Common myeloid progenitor, CD34-positive (primary cell): ENCODE data around the gene RLF.
A peak's percentile ranks its signal among the peaks of the same experiment; 100 is the strongest.

Source experiments
- CTCF ChIA-PET: fragments of 350-600 bp; sonication (Branson Sonifier 250); formaldehyde crosslinking; loops from one replicate; lab custom pipeline; 2021; ENCODE audit warnings: antibody characterized with exemption; lab: Charles Lee
- POLR2A ChIA-PET: fragments of 350-600 bp; sonication (Branson Sonifier 250); formaldehyde crosslinking; loops from one replicate; lab custom pipeline; 2021; ENCODE audit warnings: antibody characterized with exemption; lab: Charles Lee
- DNase-seq, 3 donors: peaks; one replicate each; pipeline versions ENCODE4 v3.0.0 to v3.0.0-alpha.2; 2013
- H3K27ac ChIP-seq, 2 experiments: 1 replicate in 1 of 2; 2 replicates in 1 of 2; pipeline ENCODE4 v1.7.0; 2013; ENCODE audit warnings: inconsistent platforms in 2 of 2, low read length in 2 of 2, mild to moderate bottlenecking in 2 of 2, low read depth in 1 of 2, moderate library complexity in 1 of 2; ENCODE audit not compliant: severe bottlenecking in 2 of 2, insufficient read depth in 1 of 2, poor library complexity in 1 of 2
- H3K27me3 ChIP-seq, 5 experiments: replicated peaks in 2 of 5; 1 replicate in 3 of 5; 2 replicates in 2 of 5; pipeline versions ENCODE4 v1.6.1 to v1.7.0; 2013; ENCODE audit warnings: low read length in 4 of 5, mild to moderate bottlenecking in 2 of 5, moderate library complexity in 2 of 5, inconsistent platforms in 1 of 5; ENCODE audit not compliant: insufficient read depth in 5 of 5, control insufficient read depth in 4 of 5
- H3K36me3 ChIP-seq, 4 experiments: 1 replicate in 2 of 4; 2 replicates in 2 of 4; pipeline versions ENCODE4 v1.6.1 to v1.7.0; 2013; ENCODE audit warnings: low read length in 3 of 4, control low read depth in 1 of 4, mild to moderate bottlenecking in 1 of 4; ENCODE audit not compliant: control insufficient read depth in 4 of 4, insufficient read depth in 4 of 4
- H3K4me1 ChIP-seq, 4 experiments: 1 replicate in 3 of 4; 2 replicates in 1 of 4; pipeline versions ENCODE4 v1.6.1 to v1.7.1; 2013; ENCODE audit warnings: low read length in 3 of 4, mild to moderate bottlenecking in 3 of 4, control low read depth in 1 of 4, inconsistent platforms in 1 of 4, moderate library complexity in 1 of 4; ENCODE audit not compliant: control insufficient read depth in 4 of 4, insufficient read depth in 4 of 4; ENCODE audit errors: control extremely low read depth in 1 of 4
- H3K4me3 ChIP-seq, 7 experiments: 1 replicate in 4 of 7; 2 replicates in 3 of 7; pipeline versions ENCODE4 v1.5.1 to v1.7.0; 2013; ENCODE audit warnings: mild to moderate bottlenecking in 7 of 7, low read length in 6 of 7, moderate library complexity in 6 of 7, inconsistent platforms in 2 of 7, low read depth in 2 of 7, control low read depth in 1 of 7; ENCODE audit not compliant: insufficient read depth in 4 of 7, control insufficient read depth in 1 of 7; ENCODE audit errors: extremely low read depth in 1 of 7
- H3K9me3 ChIP-seq, 5 experiments: 1 replicate in 4 of 5; 2 replicates in 1 of 5; pipeline versions ENCODE4 v1.6.1 to v1.7.1; 2013; ENCODE audit warnings: low read length in 4 of 5, mild to moderate bottlenecking in 2 of 5, inconsistent platforms in 1 of 5, low read depth in 1 of 5, moderate library complexity in 1 of 5; ENCODE audit not compliant: control insufficient read depth in 4 of 5, insufficient read depth in 2 of 5; ENCODE audit errors: control extremely low read depth in 1 of 5
- WGBS: methylation state at CpG from one replicate; pipeline ENCODE4 v1.1.5; 2013; ENCODE audit not compliant: insufficient coverage; 5-methylcytosine and 5-hydroxymethylcytosine counted together

RLF gene

DNA sequence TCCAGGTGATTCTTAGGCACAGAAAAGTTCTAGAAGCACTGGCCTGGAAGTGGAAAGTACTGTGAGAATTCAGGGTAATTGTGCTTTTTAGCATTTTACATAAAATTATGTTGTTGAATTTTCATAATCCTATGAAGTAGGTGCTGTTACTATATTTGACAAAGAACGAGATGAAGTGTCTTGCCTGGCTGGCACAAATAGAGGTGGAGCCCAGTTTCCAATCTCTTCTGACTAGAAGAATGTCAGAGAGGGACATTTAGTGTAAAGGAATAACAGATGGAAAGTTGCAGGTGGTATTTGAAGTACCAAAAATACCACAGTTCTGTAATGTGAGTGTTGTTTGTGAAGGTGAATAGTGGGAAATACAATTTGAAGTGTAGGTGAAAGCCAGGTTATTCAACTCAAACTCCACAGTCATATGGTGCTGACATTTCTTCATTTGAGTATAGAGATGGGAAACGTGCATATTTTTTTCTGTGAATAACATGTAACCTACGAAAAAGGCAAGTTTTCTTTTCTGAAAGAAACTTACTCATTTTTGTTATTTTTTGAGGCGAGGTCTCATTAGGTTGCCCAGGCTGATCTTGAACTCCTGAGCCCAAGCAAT is 83.1 kb downstream of the RLF start:
- no peak overlapping the region for H3K4me3 ChIP-seq
- peaks cover 0 to 3% (median 0%) of the 10 kb centered on the region in 4 experiments for H3K36me3 ChIP-seq
- no peaks in the 10 kb centered on the region for H3K27me3 ChIP-seq
- H3K9me3 ChIP-seq: no peaks in the 10 kb centered on the region
- no peak for DNase-seq
- POLR2A ChIA-PET: no interaction called here
- no peaks in the 10 kb centered on the region for H3K4me1 ChIP-seq
- H3K27ac ChIP-seq: no peak overlapping the region
- CTCF ChIA-PET: interaction anchor here (0.6 kb wide), 1 partner anchor 32 kb away, joined by 3 read pairs; no protein-coding TSS in a partner anchor
- WGBS: 97% methylated on average over 3 of the region's 4 CpGs

DNA sequence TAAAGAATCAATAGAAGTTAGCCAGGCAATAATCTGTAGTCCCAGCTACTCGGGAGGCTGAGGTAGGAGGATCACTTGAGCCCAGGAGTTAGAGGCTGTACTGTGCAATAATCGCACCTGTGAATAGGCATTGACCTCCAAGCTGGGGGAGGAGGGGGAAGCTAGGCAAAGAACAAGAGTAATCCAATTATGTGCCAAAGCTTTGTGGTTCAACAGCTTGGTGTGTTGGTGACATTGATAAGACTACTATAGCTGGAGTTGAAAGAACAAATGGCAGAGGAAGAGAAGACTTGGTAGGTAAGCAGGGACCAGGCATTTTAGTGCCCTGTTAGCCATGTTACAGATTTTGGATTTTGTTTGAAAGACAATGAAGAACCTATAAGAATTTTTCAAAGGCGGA is 84.5 kb downstream of the RLF start:
- no peaks in the 10 kb centered on the region for H3K4me1 ChIP-seq
- CTCF ChIA-PET: interaction anchor here (0.6 kb wide), 1 partner anchor 94 kb away, joined by 3 read pairs; no protein-coding TSS in a partner anchor

DNA sequence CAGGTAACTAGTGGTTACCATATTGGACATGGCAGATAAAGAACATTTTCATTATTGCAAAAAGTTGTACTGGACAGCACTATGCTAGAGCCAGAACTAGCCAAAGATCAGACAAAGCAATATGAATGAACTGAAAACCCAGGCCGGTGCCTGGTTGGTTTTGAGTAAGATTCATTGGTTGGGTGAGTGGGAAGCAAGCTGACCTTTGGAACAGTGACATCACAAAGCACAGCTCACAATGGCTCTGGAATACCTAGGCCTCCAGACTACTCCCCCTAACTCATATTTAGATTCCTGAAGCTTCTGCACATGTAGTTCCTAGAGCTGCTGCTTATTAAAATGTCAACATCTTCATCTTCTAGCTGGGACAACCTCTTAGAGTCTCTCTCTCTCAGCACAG is 86.5 kb downstream of the RLF start, which contains the start of gene TMCO2:
Gene TMCO2 (plus strand): TSS at position 283 of the 400 bp plus-strand sequence. CDS start 57 bp downstream, at position 340.
- Histone ChIP-seq H3K27ac (no peak within 1 kb of the TSS), H3K4me3 (no peak within 1 kb of the TSS), H3K36me3 (no peaks in the 10 kb centered on the region), H3K4me1 (peaks cover 0 to 6% (median 1%) of the 10 kb centered on the region in 4 experiments), H3K9me3 (no peaks in the 10 kb centered on the region), H3K27me3 (no peaks in the 10 kb centered on the region)
- no CpG with 5 or more reads among the region's 1 CpG for WGBS
- ChIA-PET CTCF (interaction anchor here (1.2 kb wide), 1 partner anchor 157 kb away, joined by 3 read pairs; no protein-coding TSS in a partner anchor), POLR2A (interaction anchor here (0.6 to 1.1 kb wide), 3 partner anchors 10 to 815 kb away, joined by 3 to 4 read pairs (median 3); partner anchors contain the start of gene ZMPSTE24)
- DNase-seq: no peak

More for the DNA sequence above, 84.5 kb downstream of the RLF start:
- 96% methylated on average over 2 of the region's 3 CpGs for WGBS
- H3K4me3 ChIP-seq: no peak overlapping the region
- H3K27ac ChIP-seq: no peak overlapping the region
- no peaks in the 10 kb centered on the region for H3K27me3 ChIP-seq
- H3K36me3 ChIP-seq: no peaks in the 10 kb centered on the region
- DNase-seq: peak in 1 of 3 donors; percentile 26
- POLR2A ChIA-PET: interaction anchor here (0.6 kb wide), 1 partner anchor 71 kb away, joined by 3 read pairs; no protein-coding TSS in a partner anchor
- H3K9me3 ChIP-seq: no peaks in the 10 kb centered on the region

DNA sequence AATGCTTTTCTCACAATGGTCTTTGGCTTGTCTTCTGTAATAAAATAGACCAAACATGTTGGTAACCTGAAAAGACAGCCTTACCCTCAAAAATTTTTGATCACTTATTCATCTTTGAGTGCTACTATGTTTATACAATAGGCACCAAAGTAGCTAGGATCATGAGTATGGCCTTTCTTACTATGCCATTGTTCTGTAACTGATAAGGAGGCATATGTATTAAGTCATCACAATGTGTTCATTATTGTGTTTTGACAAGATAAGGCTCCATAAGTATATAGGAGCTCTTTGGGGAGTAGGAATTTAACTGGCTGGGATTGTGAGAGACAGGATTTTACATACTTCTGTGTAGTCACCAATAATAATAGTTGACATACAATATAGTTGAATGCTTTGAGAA is 87.2 kb downstream of the RLF start:
- POLR2A ChIA-PET: interaction anchor here (0.6 to 1.1 kb wide), 2 partner anchors 9 to 170 kb away, joined by 3 to 5 read pairs; partner anchors contain the start of gene ZMPSTE24
- no peaks in the 10 kb centered on the region for H3K36me3 ChIP-seq
- no peaks in the 10 kb centered on the region for H3K27me3 ChIP-seq
- no peak overlapping the region for H3K27ac ChIP-seq
- CTCF ChIA-PET: interaction anchor here (1.0 to 1.2 kb wide), 2 partner anchors 14 to 156 kb away, joined by 3 read pairs; no protein-coding TSS in a partner anchor
- no peaks in the 10 kb centered on the region for H3K9me3 ChIP-seq
- H3K4me1 ChIP-seq: peaks cover 0 to 6% (median 1%) of the 10 kb centered on the region in 4 experiments
- DNase-seq: no peak
- no peak overlapping the region for H3K4me3 ChIP-seq

DNA sequence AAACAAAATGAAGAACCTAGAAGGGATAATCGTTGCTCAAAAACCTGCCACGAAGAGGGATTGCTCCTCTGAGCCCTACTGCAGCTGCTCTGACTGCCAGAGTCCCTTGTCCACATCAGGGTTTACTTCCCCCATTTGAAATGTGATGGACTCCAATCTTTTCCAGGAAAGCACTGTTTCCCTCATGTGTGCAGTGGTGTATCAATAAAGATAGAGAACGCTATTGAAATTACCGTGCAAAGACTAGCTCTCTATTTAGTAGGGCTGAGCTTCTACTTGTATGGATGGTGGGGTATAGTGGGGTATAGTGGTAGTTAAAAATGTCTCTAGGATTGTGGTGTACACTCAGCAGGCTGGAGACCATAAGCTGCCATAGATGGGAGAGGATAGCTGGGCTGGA is 90.3 kb downstream of the RLF start:
- 77% methylated on average over 4 of the region's 4 CpGs for WGBS
- Histone ChIP-seq H3K4me1 (peaks cover 0 to 11% (median 4%) of the 10 kb centered on the region in 4 experiments), H3K9me3 (no peaks in the 10 kb centered on the region), H3K27me3 (no peaks in the 10 kb centered on the region), H3K36me3 (no peaks in the 10 kb centered on the region), H3K4me3 (no peak overlapping the region), H3K27ac (no peak overlapping the region)
- CTCF ChIA-PET: interaction anchor here (0.8 to 1.1 kb wide), 2 partner anchors 9 to 99 kb away, joined by 3 read pairs; no protein-coding TSS in a partner anchor
- no peak for DNase-seq
- POLR2A ChIA-PET: no interaction called here

DNA sequence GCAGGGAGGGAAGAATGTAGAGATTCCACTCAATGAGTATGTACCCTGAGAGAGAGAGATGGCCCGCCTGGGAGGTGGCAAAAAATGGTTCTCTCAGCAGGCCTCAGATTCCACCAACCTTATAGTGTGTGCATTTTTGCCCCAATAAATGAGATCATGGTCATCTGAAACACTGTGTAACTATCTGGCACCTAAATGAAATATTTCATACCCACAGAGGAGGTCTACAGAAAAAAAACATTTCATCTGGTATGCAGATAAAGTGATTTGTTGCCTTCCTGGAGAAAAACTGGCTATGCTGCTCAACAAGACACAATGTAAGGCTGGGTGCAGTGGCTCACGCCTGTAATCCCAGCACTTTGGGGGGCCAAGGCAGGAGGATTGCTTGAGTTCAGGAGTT is 91.4 kb downstream of the RLF start:
- Histone ChIP-seq H3K36me3 (no peaks in the 10 kb centered on the region), H3K9me3 (no peaks in the 10 kb centered on the region), H3K4me3 (no peak overlapping the region), H3K27ac (no peak overlapping the region), H3K27me3 (no peaks in the 10 kb centered on the region), H3K4me1 (peaks cover 0 to 16% (median 11%) of the 10 kb centered on the region in 4 experiments)
- POLR2A ChIA-PET: no interaction called here
- 100% methylated on average over 2 of the region's 2 CpGs for WGBS
- CTCF ChIA-PET: no interaction called here
- DNase-seq: no peak

DNA sequence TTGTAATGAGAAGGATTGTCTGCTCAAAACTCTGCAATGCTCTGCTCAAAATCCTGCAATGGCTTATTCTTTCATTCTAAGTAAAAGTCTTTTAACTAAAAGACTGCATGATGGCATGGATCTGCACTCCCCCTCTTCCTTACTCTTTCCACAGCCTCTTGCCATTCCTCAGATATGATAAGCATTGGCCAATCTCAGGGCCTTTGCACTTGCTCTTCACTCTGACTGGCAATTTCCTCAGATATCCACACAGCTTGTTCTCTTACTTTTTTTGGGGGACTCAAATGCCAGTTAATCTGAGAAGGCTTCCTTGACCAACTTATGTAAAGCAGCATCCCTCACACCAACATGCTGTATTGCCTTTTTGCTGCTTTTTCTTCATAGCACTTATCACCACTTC is 94.0 kb downstream of the RLF start:
- Histone ChIP-seq H3K27ac (no peak overlapping the region), H3K27me3 (no peaks in the 10 kb centered on the region), H3K4me1 (peaks cover 7 to 25% (median 16%) of the 10 kb centered on the region in 4 experiments), H3K4me3 (no peak overlapping the region), H3K36me3 (peaks cover 0 to 4% (median 1%) of the 10 kb centered on the region in 4 experiments), H3K9me3 (no peaks in the 10 kb centered on the region)
- CTCF ChIA-PET: interaction anchor here (1.4 to 2.9 kb wide), 5 partner anchors 11 to 149 kb away, joined by 3 to 9 read pairs (median 8); no protein-coding TSS in a partner anchor
- POLR2A ChIA-PET: no interaction called here
- DNase-seq: no peak
